SK-N-MC (cell line): ENCODE data around the gene JPT1.
A peak's percentile ranks its signal among the peaks of the same experiment; 100 is the strongest.
"Not testable (repeated sequence)": the region's sequence is repeated elsewhere in the genome, so short reads cannot be mapped to it uniquely, and the experiment has no call there.

Experiments
- DNase-seq: peaks from one replicate; pipeline ENCODE4 v3.0.0-alpha.2; 2011; ENCODE audit warnings: low read depth, low spot score
- H3K27ac ChIP-seq: fragments of 200-600 bp; sonication (generic); 2 replicates; pipeline ENCODE4 v1.5.1; 2016; ENCODE audit warnings: mixed run types
- H3K36me3 ChIP-seq: fragments of 200-600 bp; sonication (generic); 2 replicates; pipeline ENCODE4 v1.6.1; 2017; ENCODE audit warnings: antibody characterized with exemption, low read length, mixed read lengths; ENCODE audit not compliant: insufficient read depth
- H3K4me3 ChIP-seq: fragments of 200-600 bp; sonication (generic); 2 replicates; pipeline ENCODE4 v1.5.1; 2016
- H3K9ac ChIP-seq: fragments of 200-600 bp; sonication (generic); 2 replicates; pipeline ENCODE4 v1.8.0; 2017; ENCODE audit warnings: mixed run types, mixed read lengths; ENCODE audit not compliant: insufficient read length
- H3K9me3 ChIP-seq: fragments of 200-600 bp; sonication (generic); 2 replicates; pipeline ENCODE4 v1.6.1; 2017; ENCODE audit warnings: low read depth, mild to moderate bottlenecking, antibody characterized with exemption, low read length, moderate library complexity, mixed read lengths
- EZH2 ChIP-seq: fragments of 200-600 bp; sonication (generic); IDR thresholded peaks from one replicate; pipeline ENCODE4 v1.6.1; 2017; ENCODE audit warnings: antibody characterized with exemption
- FOXP2 ChIP-seq: optimal IDR thresholded peaks from 2 replicates; pipeline ENCODE3; 2011; ENCODE audit warnings: mild to moderate bottlenecking, moderate library complexity; ENCODE audit not compliant: insufficient read depth; ENCODE audit errors: extremely low read length, control extremely low read depth
- POLR2AphosphoS5 ChIP-seq: IDR thresholded peaks from 2 replicates; pipeline ENCODE4 v1.6.1; 2012; ENCODE audit warnings: mild to moderate bottlenecking, low read depth, low read length, borderline replicate concordance

Gene JPT1

DNA sequence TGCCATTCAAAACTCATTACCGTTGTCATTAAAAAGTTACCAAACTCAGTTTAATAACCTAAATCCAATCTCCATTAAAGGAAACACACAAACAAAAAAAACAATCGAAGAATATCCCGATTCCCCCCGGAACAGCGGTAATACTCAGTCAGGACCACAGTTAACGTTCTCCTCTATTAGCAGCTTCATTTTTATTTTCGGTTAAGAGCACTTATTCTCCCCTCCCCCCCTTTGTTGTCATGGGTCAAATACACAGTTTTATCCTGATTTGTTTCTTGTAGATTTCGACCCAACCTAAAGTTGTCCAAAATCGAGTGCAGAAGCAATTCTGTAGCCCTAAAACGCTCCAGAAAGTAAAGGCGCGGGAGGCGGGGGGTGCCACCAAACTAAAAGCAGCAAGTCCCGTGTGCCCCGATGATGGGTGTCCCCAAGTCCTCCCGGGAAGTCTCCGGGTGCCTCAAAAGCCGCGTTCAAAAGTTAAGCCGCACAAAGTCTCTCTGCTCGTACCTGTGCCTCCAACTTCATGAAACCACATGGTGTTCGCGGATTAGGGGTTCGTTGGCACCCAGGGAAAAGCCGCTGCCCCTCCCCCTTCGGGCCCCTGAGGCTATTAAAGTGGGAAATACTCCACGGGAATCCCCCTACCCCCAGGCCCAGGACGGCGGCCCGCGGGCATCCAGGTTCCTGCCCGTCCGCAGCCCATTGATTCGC, 27.5 kb upstream of the JPT1 start:
- peaks cover 40% of the 10 kb centered on the region for H3K36me3 ChIP-seq
- H3K4me3 ChIP-seq = peak overlapping the region; percentile 93
- peak overlapping the region; percentile 100 for H3K27ac ChIP-seq
- no peak for DNase-seq
- peak overlapping the region; percentile 98 for H3K9ac ChIP-seq
- no peaks in the 10 kb centered on the region for H3K9me3 ChIP-seq
- TF ChIP-seq EZH2 = no peak
- TF ChIP-seq POLR2AphosphoS5 = no peak
- TF ChIP-seq FOXP2 = no peak

- Histone ChIP-seq H3K27ac (no peak overlapping the region), H3K36me3 (peaks cover 46% of the 10 kb centered on the region), H3K9ac (peak overlapping the region; percentile 98), H3K9me3 (no peaks in the 10 kb centered on the region), H3K4me3 (peak overlapping the region; percentile 93)
- TF ChIP-seq EZH2 (no peak), POLR2AphosphoS5 (no peak), FOXP2 (no peak)
- no peak for DNase-seq
Measured at GRCh38 chr17:75181110-75181509, 26.8 kb upstream of the JPT1 start.

DNA sequence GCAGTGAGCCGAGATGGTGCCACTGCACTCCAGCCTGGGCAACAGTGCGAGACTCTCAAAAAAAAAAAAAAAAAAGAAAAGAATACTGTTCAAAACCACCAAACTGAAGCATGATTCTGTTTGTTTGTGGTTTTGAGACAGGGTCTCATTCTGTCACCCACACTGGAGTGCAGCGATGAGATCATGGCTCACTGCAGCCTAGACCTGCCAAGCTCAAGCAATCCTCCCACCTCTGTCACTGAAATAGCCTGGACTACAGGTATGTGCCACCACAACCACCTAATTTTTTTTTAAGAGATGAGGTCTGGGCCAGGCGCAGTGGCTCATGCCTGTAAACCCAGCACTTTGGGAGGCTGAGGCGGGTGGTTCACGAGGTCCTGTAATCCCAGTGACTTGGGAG, 24.1 kb upstream of the JPT1 start:
- Histone ChIP-seq H3K9me3 (no peaks in the 10 kb centered on the region), H3K4me3 (no peak overlapping the region), H3K27ac (no peak overlapping the region), H3K9ac (no peak overlapping the region), H3K36me3 (peaks cover 73% of the 10 kb centered on the region)
- no peak for TF ChIP-seq EZH2
- TF ChIP-seq POLR2AphosphoS5 = no peak
- no peak for TF ChIP-seq FOXP2
- no peak for DNase-seq

DNA sequence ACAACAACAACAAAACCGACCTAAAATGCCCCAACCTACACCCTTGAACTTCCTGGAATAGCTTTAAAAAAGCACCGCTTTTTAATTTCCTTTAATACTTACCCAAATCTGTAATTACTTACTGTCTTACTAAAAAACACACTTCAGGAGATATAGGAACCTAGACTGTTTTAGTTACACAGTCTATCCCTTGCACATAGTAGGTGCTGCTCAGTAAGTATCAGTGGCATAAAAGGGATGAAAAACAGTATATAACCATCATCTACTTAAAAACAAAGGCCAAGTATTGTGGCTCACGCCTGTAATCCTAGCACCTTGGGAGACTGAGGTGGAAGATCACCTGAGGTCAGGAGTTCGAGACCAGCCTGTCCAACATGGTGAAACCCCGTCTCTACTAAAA, 22.3 kb upstream of the JPT1 start:
- no peak for DNase-seq
- TF ChIP-seq POLR2AphosphoS5 = no peak
- Histone ChIP-seq H3K9me3 (no peaks in the 10 kb centered on the region), H3K36me3 (peaks cover 91% of the 10 kb centered on the region), H3K9ac (no peak overlapping the region), H3K4me3 (no peak overlapping the region), H3K27ac (no peak overlapping the region)

DNA sequence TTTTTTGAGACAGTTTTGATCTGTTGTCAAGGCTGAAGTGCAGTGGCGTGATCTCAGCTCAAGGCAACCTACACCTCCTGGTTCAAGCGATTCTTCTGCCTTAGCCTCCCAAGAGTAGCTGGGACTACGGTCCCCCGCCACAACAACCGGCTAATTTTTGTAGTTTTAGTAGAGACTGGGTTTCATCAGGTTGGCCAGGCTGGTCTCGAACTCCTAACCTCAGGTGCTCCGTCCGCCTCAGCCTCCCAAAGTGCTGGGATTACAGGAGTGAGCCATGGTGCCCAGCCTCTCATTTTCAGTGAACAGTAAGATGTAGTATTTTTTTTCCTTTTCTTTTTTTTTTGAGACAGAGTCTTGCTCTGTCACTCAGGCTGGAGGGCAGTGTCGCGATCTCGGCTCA, 20.7 kb upstream of the JPT1 start:
- no peak overlapping the region for H3K4me3 ChIP-seq
- TF ChIP-seq EZH2 (no peak), FOXP2 (no peak)
- no peak overlapping the region for H3K9ac ChIP-seq
- peaks cover 96% of the 10 kb centered on the region for H3K36me3 ChIP-seq
- H3K27ac ChIP-seq = no peak overlapping the region
- no peak for DNase-seq
- no peaks in the 10 kb centered on the region for H3K9me3 ChIP-seq

- H3K36me3 ChIP-seq = peaks cover 94% of the 10 kb centered on the region
- no peak for DNase-seq
Measured at GRCh38 chr17:75173526-75173925, 19.2 kb upstream of the JPT1 start.

DNA sequence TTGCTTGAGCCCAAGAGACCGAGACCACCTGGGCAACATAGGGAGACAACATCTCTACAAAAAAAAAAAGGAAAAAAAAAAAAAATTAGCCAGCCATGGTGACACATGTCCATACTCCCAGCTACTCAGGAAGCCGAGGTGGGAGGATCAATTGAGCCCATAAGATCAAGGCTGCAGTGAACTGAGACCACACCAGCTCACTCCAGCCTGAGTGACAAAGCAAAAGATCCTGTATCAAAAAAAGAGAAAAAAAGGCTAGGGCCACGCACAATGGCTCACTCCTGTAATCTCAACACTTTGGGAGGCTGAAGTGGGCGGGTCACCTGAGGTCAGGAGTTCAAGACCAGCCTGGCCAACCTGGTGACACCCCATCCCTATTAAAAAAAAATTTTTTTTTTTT, 14.7 kb upstream of the JPT1 start:
- no peak overlapping the region for H3K9ac ChIP-seq
- H3K9me3 ChIP-seq = no peaks in the 10 kb centered on the region
- no peak overlapping the region for H3K27ac ChIP-seq
- TF ChIP-seq POLR2AphosphoS5 = no peak
- TF ChIP-seq FOXP2 = no peak
- no peak for TF ChIP-seq EZH2
- H3K4me3 ChIP-seq = no peak overlapping the region
- no peak for DNase-seq
- peaks cover 85% of the 10 kb centered on the region for H3K36me3 ChIP-seq

More at GRCh38 chr17:75173526-75173925, 19.2 kb upstream of the JPT1 start:
- Histone ChIP-seq H3K9ac (no peak overlapping the region), H3K4me3 (no peak overlapping the region), H3K27ac (no peak overlapping the region), H3K9me3 (no peaks in the 10 kb centered on the region)
- TF ChIP-seq EZH2 (no peak), POLR2AphosphoS5 (no peak), FOXP2 (no peak)

DNA sequence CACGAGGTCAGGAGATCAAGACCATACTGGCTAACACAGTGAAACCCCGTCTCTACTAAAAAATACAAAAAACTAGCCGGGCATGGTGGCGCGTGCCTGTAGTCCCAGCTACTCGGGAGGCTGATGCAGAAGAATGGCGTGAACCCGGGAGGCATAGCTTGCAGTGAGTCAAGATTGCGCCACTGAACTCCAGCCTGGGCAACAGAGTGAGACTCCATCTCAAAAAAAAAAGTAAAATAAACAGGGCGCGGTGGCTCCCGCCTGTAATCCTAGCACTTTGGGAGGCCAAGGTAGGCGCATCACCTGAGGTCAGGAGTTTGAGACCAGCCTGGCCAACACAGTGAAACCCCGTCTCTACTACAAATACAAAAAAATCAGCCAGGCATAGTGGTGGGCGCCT, 10.3 kb upstream of the JPT1 start:
- H3K9ac ChIP-seq, DNase-seq, H3K27ac ChIP-seq, H3K9me3 ChIP-seq, H3K4me3 ChIP-seq: not testable (repeated sequence)
- peaks cover 53% of the 10 kb centered on the region for H3K36me3 ChIP-seq

DNA sequence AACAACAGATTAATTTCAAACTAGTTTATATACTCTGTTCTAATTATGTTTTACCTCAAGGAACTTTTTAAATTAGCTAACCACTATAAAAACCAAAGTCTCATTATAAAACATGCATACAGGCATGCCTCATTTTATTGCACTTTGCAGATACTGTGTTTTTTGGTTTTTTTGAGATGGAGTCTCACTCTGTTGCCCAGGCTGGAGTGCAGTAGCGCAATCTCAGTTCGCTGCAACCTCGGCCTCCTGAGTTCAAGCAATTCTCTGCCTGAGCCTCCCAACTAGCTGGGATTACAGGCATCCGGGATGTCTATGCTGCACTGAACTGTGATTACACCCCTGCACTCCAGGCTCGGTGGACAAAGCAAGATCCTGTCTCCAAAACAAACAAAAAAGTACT, 8.8 kb upstream of the JPT1 start:
- Histone ChIP-seq H3K9ac (no peak overlapping the region), H3K27ac (no peak overlapping the region), H3K36me3 (peaks cover 44% of the 10 kb centered on the region), H3K9me3 (no peaks in the 10 kb centered on the region), H3K4me3 (no peak overlapping the region)
- TF ChIP-seq EZH2 = no peak
- TF ChIP-seq POLR2AphosphoS5 = 0 out of 2 replicates have a peak, but pooled peaks have one; percentile 18
- no peak for DNase-seq
